Activated CD4-positive, CD25-positive, alpha-beta regulatory T cell treated with anti-CD3 and anti-CD28 coated beads, Interleukin-2, amount 50 U/mL, for 72 hours (primary cell): ENCODE measurements around the gene SMIM12.
"Not testable (repeated sequence)": the region's sequence is repeated elsewhere in the genome, so short reads cannot be mapped to it uniquely, and the experiment has no call there.

Source experiments
- DNase-seq: peaks from one replicate; pipeline ENCODE4 v3.0.0; 2021

SMIM12 gene

DNA sequence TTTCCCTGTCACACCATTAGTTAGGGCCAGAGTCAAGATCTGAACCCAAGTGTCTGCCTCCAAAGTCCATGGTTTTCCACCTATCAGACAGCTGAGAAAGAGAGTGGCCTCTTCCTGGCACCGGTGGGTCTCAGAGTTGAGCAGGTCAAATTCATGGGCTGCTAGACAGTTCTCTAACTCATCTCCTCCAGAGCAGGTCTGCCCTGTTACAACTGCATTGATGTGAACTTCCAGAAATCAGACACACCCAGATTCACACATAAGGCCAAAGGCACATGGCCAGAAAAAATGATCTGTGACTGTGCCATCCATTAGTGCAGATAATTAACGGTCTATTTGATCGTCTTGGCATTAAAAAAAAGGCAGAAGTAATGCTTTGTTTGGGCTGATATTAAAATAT lies 17.5 kb downstream of the SMIM12 start:
- no peak for DNase-seq

DNA sequence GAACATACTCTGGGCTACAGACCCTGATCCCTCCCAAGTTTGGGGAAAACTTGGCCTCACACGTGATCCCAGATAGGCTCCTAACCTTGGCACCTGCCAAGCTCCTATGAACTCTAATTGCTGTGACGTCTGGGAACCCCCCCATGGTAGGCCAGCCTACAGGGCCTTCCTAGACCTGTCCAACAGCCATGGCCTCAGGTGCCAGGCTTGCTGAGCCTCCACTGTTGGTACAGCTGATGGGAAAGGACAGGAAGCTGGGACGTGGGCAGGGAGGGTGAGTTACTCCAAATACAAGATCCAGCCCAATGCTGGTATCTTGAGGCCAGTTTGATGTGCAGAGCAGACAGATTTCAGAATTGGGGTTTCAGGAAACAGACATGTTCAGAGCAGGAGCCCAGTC lies 19.1 kb downstream of the SMIM12 start:
- DNase-seq = no peak

DNA sequence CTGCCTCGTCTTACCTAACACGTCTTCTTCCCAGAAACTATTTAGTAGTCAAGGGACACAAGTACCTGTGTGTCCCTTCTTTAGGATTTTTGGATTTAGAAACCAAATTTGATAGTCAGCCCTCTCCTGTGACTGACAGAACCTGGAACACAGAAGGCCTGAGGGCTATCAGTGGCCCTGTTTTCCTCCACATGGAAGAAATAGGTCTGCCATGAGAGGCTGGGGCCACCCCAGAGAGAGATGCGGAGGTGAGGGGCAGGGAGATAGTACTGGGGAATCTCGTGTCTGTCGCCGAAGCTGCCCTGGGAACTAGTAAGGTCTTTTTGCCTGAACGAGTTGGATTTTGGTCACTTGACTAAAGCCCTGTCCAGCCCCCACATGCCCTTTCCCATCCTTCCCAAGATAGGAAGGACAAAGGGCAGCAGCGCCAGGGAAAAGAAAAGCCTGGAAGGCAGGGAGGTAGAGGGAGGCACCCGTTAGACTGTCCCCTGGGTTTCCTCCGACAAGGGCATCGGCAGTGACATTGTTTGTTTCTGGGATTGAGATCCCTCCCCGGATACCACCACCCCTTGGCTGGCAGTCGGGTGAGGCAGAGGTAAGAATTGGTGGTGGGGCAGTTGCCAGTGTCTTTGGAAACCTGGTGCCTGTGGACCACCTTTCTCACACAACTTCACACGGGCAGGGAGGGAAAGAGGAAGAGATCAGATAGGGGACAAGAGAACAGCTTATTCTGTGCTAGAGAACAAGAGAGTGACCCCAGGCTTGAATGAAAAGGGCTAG lies 19.8 kb downstream of the SMIM12 start:
- DNase-seq = no peak

DNA sequence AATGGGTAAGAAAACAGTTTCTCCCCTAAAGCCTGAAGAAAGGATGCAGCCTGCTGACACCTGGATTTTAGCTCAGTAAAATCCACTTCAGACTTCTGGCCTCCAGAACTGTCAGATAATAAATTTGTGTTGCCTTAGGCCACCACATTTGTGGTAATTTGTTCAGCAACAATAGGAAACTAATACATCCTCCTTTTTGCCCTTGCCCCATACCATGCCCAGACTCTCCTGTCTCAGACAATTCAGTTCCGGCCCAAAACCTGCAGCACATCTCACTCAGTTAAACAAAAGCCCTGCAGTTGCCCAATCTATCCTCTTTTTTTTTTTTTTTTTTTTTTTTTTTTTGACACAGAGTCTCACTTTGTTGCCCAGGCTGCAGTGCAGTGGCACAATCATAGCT lies 25.8 kb downstream of the SMIM12 start:
- no peak for DNase-seq

DNA sequence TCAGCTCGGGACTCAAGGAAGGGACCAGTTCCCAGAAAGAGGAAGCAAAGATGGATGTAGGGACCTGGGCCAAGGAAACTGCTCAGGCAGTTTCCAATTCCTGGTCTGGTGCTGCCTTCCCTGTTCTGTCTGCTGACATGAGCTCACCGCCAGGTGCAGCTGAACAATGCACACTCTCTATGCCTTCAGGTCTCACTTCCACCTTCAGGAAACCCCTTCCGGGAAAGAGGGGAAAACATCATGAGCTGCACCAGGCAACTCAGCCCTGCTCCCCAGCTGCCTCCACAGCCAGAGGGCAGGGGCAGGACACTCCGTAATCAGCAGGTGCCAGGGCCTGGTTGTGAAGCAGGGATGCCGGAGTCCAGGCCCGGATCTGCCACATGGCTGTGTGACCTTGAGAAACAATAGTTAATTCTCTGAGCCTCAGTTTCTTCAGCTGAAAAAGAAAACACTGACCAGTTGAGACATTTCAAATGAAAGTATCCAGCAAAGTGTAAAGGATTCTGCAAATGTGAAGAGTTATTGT lies 27.8 kb downstream of the SMIM12 start:
- no peak for DNase-seq

DNA sequence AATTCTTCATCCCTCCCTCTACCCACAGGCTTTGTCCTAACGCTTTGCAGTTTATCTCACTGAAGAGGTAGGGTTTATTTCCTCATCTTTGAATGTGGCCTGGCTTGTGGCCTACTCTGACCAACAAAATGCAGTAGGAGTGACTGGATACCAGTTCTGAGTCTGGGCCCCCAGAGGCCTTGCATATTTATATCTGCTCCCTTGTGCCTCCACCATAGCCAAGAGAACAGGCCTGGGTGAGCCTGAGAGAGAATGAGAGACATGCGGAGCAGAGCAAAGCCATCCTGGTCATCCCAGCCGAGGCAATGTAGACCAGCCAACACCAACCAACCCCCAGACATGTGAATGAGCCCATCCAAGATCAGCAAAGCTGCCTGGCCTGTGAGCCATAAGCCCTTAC lies 30.3 kb downstream of the SMIM12 start:
- DNase-seq = no peak

DNA sequence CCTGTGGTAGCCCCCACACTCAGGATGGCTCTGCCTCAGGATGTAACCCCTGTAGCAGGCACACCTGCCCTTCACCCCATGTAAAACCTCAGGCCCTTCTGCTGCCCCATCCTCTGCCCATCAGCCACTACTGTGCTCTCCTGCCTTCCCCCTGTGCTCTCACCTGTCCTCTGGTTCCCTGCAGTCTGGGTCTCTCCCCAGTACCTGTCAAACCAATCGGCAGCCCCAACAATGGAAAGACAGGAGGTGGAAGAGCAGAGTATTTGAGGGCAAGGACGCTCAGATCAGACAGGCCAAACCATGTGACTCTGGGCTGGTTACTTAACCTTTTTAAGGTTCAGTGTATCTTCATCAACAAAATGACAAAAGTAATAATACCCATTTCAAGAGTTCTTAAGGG lies 30.9 kb downstream of the SMIM12 start:
- no peak for DNase-seq

DNA sequence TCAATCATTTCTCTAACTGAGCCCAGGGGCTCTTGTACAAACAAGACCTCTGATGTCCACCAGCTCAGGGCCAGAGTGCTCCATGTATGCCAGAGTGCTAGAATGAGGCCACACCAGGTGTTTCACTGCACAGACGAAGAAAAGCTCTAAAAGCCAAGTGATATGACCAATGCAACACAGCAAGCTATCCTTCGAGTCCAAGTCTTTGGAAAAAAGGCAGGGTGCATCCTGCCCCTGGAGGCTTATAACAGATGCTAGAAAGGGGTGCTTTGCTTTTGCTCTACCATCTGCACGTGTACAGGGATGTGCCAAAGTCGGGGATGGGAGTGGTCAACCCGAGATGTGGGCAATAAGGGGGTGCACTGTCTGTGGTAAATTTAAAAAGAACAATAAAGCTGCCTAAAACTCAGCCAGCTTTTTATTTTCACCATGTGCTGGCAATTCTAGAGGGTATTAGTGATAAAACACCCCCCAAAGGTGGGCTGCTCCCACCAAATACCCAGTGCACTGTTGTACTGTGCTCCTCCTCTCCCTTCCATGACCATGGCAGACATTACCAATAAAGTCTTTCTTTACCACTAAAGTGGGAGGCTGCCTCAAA lies 32.1 kb downstream of the SMIM12 start:
- DNase-seq = no peak

DNA sequence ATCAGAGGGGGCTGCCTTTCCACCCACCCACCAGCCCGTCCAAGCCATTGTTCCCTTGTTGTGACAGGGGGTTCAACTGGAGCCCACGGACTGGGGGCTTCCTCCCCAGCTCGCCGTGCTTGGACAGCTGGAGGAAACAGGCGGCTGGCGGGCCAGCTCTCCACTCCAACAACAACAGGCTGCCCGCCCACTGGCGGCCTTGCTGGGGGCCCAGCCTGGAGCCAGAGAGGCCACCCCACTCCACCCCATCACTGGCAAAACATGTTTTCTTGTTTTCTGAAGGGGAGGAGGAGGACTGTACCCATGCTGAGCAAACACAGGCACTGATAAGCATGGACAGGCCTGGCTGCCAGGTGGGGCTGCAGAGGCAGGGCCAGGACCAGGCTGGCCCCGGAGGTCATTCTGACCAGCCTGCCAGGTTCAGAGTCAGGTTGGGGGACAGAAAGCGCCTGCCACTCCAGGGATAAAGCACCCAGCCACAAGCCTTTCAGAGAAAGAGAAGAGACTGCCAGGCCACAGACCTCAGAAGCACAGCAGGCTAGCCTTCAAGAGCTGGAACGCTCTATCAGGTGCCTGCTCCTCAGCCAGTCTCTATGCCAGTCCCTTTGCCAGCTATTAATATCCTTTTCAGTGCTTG lies 34.0 kb downstream of the SMIM12 start:
- no peak for DNase-seq

DNA sequence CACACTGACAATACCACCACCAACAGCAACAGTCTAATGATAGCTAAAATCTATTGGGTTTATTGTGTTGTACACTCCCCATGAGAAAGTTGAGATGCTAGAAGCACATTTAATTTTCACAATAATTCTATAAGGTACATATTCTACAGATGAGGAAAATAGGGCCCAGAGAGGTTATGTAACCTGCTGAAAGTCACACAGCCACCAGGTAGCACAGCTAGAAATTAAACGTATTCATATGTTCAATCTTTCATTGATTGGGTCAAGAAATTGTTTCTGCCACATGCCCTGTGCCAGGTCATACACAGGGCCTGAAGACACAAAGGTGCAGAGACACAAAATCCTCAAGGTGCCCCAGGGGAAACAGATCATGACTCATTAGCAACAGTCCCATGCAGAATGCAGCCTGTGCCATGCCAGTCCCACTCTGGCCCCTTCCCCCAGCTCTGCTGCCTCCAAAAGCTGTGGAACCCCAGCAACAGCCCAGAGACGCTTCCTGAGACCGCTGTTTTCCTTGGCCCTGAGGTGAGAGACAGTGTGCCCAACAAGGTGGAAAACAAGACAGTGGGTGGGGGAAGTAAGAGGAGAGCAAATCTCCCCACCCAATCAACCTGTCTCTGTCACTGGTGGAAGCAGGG lies 34.6 kb downstream of the SMIM12 start:
- no peak for DNase-seq

DNA sequence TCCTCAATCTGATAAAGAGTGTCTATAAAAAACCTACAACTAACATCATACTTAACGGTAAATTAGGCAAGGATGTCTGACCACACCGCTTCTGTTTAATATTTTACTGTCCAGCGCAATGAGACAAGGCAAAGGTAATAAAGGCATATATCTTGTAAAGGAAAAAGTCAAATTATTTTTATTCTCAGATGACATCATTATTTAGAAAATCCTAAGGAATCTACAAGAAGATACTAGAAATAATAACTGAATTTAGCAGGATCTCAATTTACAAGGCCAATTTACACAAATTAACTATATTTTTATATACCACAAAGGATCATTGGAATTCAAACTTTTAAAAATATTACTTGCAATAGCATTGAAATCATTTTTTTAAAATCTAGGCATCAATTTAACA lies 37.3 kb downstream of the SMIM12 start:
- DNase-seq = no peak

DNA sequence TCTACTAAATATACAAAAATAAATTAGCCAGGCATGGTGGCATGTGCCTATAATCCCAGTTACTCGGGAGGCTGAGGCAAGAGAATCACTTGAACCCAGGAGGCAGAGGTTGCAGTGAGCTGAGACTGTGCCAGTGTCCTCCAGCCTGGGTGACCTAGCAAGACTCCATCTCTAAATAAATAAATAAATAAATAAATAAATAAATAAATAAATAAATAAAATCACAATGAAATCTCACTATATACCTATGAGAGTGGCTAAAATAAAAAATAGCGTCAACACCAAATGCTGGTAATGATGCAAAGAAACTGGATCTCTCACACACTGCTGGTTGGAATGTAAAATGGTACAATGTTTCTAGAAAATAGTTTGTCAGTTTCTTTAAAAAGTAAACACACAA lies 40.7 kb downstream of the SMIM12 start:
- not testable (repeated sequence) for DNase-seq

DNA sequence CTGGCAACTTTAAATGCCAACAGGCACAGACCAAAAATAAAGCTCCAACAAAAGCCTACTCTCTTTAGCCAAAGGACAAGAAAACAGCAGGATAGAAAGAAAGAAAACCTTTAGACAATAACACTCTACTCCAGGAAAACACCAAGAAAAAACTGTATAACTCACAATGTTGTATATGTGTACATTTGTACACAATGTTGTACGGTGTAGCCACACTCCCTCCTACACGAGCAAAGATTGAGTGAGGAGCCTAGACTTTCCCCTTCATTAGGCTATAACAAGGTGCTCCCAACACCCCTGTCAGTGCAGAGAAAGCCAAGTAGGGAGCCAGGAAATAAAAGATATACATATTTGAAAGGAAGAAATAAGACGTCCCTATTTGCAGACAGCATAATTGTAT lies 42.8 kb downstream of the SMIM12 start:
- no peak for DNase-seq

DNA sequence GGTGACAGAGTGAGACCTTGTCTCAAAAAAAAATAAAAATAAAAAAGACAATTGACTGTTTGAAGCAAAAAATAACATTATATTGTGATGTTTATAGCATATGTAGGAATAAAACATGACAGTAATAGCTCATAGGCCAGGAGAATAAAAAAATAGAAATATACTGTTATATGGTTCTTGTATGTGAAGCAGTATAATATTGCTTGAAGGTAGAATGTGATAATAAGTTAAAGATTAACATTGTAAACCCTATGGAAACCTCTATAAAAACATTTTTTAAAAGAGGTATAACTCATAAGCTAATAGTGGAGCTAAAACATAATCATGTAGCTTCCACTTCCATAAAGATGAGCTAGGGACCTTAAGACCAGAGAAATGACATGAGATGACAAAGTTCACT lies 43.2 kb downstream of the SMIM12 start:
- no peak for DNase-seq

DNA sequence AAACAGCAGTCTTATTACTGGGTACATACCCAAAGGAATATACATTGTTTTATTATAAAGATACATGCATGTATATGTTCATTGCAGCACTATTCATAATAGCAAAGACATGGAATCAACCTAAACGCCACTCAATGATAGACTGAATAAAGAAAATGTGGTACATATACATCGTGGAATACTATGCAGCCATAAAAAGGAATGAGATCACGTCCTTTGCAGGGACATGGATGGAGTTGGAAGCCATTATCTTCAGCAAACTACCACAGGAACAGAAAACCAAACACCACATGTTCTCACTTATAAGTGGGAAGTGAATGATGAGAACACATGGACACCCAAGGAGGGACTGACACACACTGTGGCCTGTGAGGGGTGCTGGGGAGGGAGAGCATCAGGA lies 48.8 kb downstream of the SMIM12 start:
- not testable (repeated sequence) for DNase-seq

DNA sequence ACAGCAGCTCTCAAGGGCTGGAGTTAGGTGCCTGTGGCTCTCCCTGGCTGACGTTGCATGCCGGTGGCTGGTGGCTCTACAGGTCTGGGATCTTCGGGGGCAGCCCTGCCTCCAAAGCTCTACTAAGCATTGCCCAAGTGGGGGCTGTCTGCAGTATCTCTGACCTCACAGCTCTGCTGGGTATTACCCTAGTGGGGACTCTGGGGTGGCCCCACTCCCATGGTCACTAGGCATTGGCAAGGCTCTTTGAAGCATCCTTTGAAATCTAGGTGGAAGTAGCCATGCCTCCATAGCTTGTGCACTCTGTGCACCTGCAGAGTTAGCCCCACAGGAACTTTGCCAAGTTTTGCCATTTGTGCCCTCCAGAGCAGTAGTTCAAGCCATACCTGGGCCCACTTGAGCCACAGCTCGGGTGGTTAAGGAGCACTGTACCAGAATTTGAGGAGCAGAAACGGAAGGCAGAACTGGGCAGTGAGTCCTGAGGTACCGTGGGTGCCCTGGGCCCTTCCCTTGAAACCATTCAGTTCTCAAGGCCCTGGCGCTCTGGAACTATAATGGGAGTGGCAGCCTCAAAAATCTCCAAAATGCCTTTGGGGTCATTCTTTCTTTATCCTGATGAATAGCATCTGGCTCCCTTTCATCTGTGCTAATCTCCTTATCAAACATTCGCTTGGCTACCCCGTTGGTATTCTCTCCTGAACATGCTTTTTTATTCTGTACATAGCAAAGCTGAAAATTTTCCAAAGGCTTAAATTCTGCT lies 51.3 kb downstream of the SMIM12 start:
- DNase-seq = no peak

DNA sequence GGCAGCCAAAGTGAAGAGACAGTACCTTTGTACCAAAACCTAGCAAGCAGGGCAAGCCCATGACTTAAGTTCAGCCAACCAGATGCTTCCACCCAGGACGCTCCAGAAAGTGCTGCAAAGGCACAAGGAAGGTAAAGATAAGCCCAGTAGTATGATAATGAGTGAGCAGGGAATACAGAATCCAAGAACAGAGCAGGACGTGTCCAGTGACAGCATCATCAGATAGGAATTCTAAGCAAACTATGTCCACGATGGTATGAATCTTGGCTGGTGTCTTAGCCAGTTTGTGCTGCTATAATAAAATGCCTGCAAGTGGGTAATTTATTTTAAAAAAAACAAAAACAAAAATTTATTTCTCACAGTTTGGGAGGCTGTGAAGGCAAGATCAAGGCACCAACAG lies 53.2 kb downstream of the SMIM12 start:
- no peak for DNase-seq

DNA sequence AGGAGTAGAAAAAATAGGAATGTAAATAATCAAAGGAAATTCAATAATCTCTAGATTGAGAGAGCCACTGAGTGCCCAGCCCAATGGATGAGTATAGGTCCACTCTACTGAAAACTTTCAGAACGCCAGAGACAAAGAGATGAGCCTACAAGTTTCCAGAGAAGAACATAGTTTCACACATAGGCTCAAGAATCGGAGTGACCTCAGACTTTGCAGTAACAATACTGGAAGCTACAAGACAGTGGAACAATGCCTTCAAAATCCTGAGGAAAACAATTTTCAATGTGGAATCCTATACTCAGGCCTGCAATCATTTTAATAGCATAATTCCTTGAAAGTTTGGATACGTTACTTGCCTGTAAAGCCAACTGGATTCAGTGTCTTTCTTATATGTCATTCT lies 55.8 kb downstream of the SMIM12 start:
- no peak for DNase-seq
